Measurements from ENCODE around the gene CUL1. TPM values are rescaled to one million over a fixed set of nuclear protein-coding genes. Genes with fewer than 3 reads are reported as not detected.
A peak's percentile ranks its signal among the peaks of the same experiment; 100 is the strongest.
"Not testable (repeated sequence)": the region's sequence is repeated elsewhere in the genome, so short reads cannot be mapped to it uniquely, and the experiment has no call there.

CUL1 gene
- polyA plus RNA-seq, 4 donors: 52.8 to 67.5 (median 61.0) TPM

GRCh38 chr7:148696787-148697186, 1.9 kb upstream of the CUL1 start:
- DNase-seq (ENCODE audit: low read depth in 4 of 4, low spot score in 3 of 4): no peak

- DNase-seq (ENCODE audit: low read depth in 4 of 4, low spot score in 3 of 4): no peak
Observed at GRCh38 chr7:148697256-148698006, 1.3 kb upstream of the CUL1 start.

- peak in 1 of 4 donors; percentile 33 for DNase-seq (ENCODE audit: low read depth in 4 of 4, low spot score in 3 of 4)
Observed at GRCh38 chr7:148698007-148698396, 701 bp upstream of the CUL1 start.

- DNase-seq (ENCODE audit: low read depth in 4 of 4, low spot score in 3 of 4): no peak
Observed at GRCh38 chr7:148699024-148699781, 500 bp downstream of the CUL1 start.

GRCh38 chr7:148699782-148700629, 1.3 kb downstream of the CUL1 start:
- peak in 1 of 4 donors; percentile 27 for DNase-seq (ENCODE audit: low read depth in 4 of 4, low spot score in 3 of 4)

GRCh38 chr7:148700661-148701064, 2.0 kb downstream of the CUL1 start:
- DNase-seq (ENCODE audit: low read depth in 4 of 4, low spot score in 3 of 4): no peak

- DNase-seq (ENCODE audit: low read depth in 4 of 4, low spot score in 3 of 4): no peak
Observed at GRCh38 chr7:148701414-148701813, 2.7 kb downstream of the CUL1 start.

GRCh38 chr7:148702876-148703670, 4.4 kb downstream of the CUL1 start:
- DNase-seq (ENCODE audit: low read depth in 4 of 4, low spot score in 3 of 4): no peak

GRCh38 chr7:148703671-148703962, 4.9 kb downstream of the CUL1 start:
- not testable (repeated sequence) for DNase-seq (ENCODE audit: low read depth in 4 of 4, low spot score in 3 of 4)

GRCh38 chr7:148704189-148704588, 5.5 kb downstream of the CUL1 start:
- no peak for DNase-seq (ENCODE audit: low read depth in 4 of 4, low spot score in 3 of 4)

- no peak for DNase-seq (ENCODE audit: low read depth in 4 of 4, low spot score in 3 of 4)
Observed at GRCh38 chr7:148704970-148705369, 6.3 kb downstream of the CUL1 start.

GRCh38 chr7:148706368-148706767, 7.7 kb downstream of the CUL1 start:
- DNase-seq (ENCODE audit: low read depth in 4 of 4, low spot score in 3 of 4): no peak

GRCh38 chr7:148708026-148708885, 9.6 kb downstream of the CUL1 start:
- DNase-seq (ENCODE audit: low read depth in 4 of 4, low spot score in 3 of 4): no peak

GRCh38 chr7:148709014-148709413, 10.3 kb downstream of the CUL1 start:
- no peak for DNase-seq (ENCODE audit: low read depth in 4 of 4, low spot score in 3 of 4)

- DNase-seq (ENCODE audit: low read depth in 4 of 4, low spot score in 3 of 4): not testable (repeated sequence)
Observed at GRCh38 chr7:148710426-148710825, 11.7 kb downstream of the CUL1 start.

- DNase-seq (ENCODE audit: low read depth in 4 of 4, low spot score in 3 of 4): no peak
Observed at GRCh38 chr7:148711191-148712102, 12.7 kb downstream of the CUL1 start.

- DNase-seq (ENCODE audit: low read depth in 4 of 4, low spot score in 3 of 4): no peak
Observed at GRCh38 chr7:148712678-148713329, 14.1 kb downstream of the CUL1 start.

- no peak for DNase-seq (ENCODE audit: low read depth in 4 of 4, low spot score in 3 of 4)
Observed at GRCh38 chr7:148714498-148714897, 15.8 kb downstream of the CUL1 start.
